IMR-90 (cell line): ENCODE measurements around the gene PSMD12. TPM values are rescaled to one million over a fixed set of nuclear protein-coding genes. Genes with fewer than 3 reads are reported as not detected.

Experiments
- ATAC-seq: fragments of 200-7000 bp; cut with Tn5 transposase; 2 replicates; pipeline ENCODE4 v1.9.1; 2020; ENCODE audit warnings: low read depth, mild to moderate bottlenecking, moderate library complexity
- BruUV-seq: library from RNA; stranded (reverse); fragments of 400-500 nt; replicated peaks from 2 replicates; lab custom pipeline; 2021; lab: Mats Ljungman, UMichigan
- CTCF ChIA-PET: fragments of 300-600 bp; formaldehyde crosslinking; extraction: SDS; loops from one replicate; lab custom pipeline; 2021; ENCODE audit warnings: antibody characterized with exemption; lab: Yijun Ruan, JAX
- POLR2A ChIA-PET: fragments of 300-600 bp; sonication (Branson Sonifier 250); formaldehyde crosslinking; loops from one replicate; lab custom pipeline; 2022; ENCODE audit warnings: antibody characterized with exemption; ENCODE audit not compliant: unreplicated experiment; lab: Charles Lee
- DNase-seq: peaks from one replicate; pipeline ENCODE4 v3.0.0; 2013
- H2AFZ ChIP-seq: replicated peaks from 2 replicates; pipeline ENCODE3; 2013; ENCODE audit warnings: low read length, mild to moderate bottlenecking; ENCODE audit not compliant: poor library complexity
- H2AK5ac ChIP-seq: 2 replicates; pipeline ENCODE4 v1.6.1; 2013; ENCODE audit warnings: low read depth, low read length, inconsistent platforms
- H2AK9ac ChIP-seq: replicated peaks from 2 replicates; pipeline ENCODE3; 2013; ENCODE audit warnings: mild to moderate bottlenecking, low read depth, low read length, moderate library complexity; ENCODE audit not compliant: poor library complexity
- H2BK120ac ChIP-seq: 2 replicates; pipeline ENCODE4 v1.6.1; 2013; ENCODE audit warnings: low read depth, low read length, inconsistent platforms
- H2BK15ac ChIP-seq: 3 replicates; pipeline ENCODE4 v1.6.1; 2013; ENCODE audit warnings: low read depth, low read length, inconsistent platforms
- H2BK20ac ChIP-seq: 2 replicates; pipeline ENCODE4 v1.6.1; 2013; ENCODE audit warnings: low read depth, mild to moderate bottlenecking, inconsistent platforms, low read length, moderate library complexity
- H2BK5ac ChIP-seq: 2 replicates; pipeline ENCODE4 v1.6.1; 2013; ENCODE audit warnings: mild to moderate bottlenecking, low read depth, low read length, inconsistent platforms; ENCODE audit not compliant: poor library complexity, severe bottlenecking
- H3K14ac ChIP-seq: replicated peaks from 2 replicates; pipeline ENCODE4 v1.6.1; 2013; ENCODE audit warnings: low read depth, low read length, inconsistent platforms
- H3K18ac ChIP-seq: 2 replicates; pipeline ENCODE4 v1.6.1; 2013; ENCODE audit warnings: low read depth, low read length, control low read depth
- H3K23ac ChIP-seq: 2 replicates; pipeline ENCODE4 v1.6.1; 2013; ENCODE audit warnings: low read depth, low read length, inconsistent platforms
- H3K27ac ChIP-seq: 2 replicates; pipeline ENCODE4 v1.5.1; 2013; ENCODE audit warnings: mild to moderate bottlenecking, control low read depth, low read length; ENCODE audit not compliant: insufficient read depth
- H3K27me3 ChIP-seq: 2 replicates; pipeline ENCODE4 v1.6.1; 2013; ENCODE audit warnings: low read length; ENCODE audit not compliant: control insufficient read depth, insufficient read depth
- H3K36me3 ChIP-seq: 2 replicates; pipeline ENCODE4 v1.6.1; 2013; ENCODE audit warnings: low read length, mixed read lengths; ENCODE audit not compliant: control insufficient read depth, insufficient read depth
- H3K4ac ChIP-seq: 2 replicates; pipeline ENCODE4 v1.6.1; 2013; ENCODE audit warnings: low read depth, low read length, inconsistent platforms
- H3K4me1 ChIP-seq: 2 replicates; pipeline ENCODE4 v1.6.1; 2013; ENCODE audit warnings: low read length, mixed read lengths; ENCODE audit not compliant: control insufficient read depth, insufficient read depth
- H3K4me2 ChIP-seq: 2 replicates; pipeline ENCODE4 v1.6.1; 2013; ENCODE audit warnings: low read depth, mild to moderate bottlenecking, control low read depth, low read length, moderate library complexity
- H3K4me3 ChIP-seq: 2 replicates; pipeline ENCODE4 v1.5.1; 2013; ENCODE audit warnings: low read depth, mild to moderate bottlenecking, control low read depth, low read length, moderate library complexity; ENCODE audit not compliant: insufficient read depth
- H3K56ac ChIP-seq: 2 replicates; pipeline ENCODE4 v1.6.1; 2013; ENCODE audit warnings: low read length, inconsistent platforms; ENCODE audit not compliant: insufficient read depth; ENCODE audit errors: extremely low read depth
- H3K79me1 ChIP-seq, 2 experiments: 2 replicates each; pipeline ENCODE4 v1.6.1; 2013; ENCODE audit warnings: low read length in 2 of 2, inconsistent platforms in 1 of 2, low read depth in 1 of 2
- H3K9ac ChIP-seq: 2 replicates; pipeline ENCODE4 v1.6.1; 2013; ENCODE audit warnings: low read depth, low read length, control low read depth
- H3K9me1 ChIP-seq: 2 replicates; pipeline ENCODE4 v1.6.1; 2013; ENCODE audit warnings: low read length, inconsistent platforms; ENCODE audit not compliant: insufficient read depth
- H3K9me3 ChIP-seq: 2 replicates; pipeline ENCODE4 v1.6.1; 2013; ENCODE audit warnings: low read length; ENCODE audit not compliant: control insufficient read depth, insufficient read depth
- H4K20me1 ChIP-seq: 2 replicates; pipeline ENCODE4 v1.6.1; 2013; ENCODE audit warnings: low read length, inconsistent platforms; ENCODE audit not compliant: insufficient read depth
- H4K5ac ChIP-seq: 2 replicates; pipeline ENCODE4 v1.6.1; 2013; ENCODE audit warnings: mild to moderate bottlenecking, low read depth, low read length, control low read depth
- H4K8ac ChIP-seq, 2 experiments: 2 replicates each; pipeline ENCODE4 v1.6.1; 2013; ENCODE audit warnings: low read depth in 2 of 2, low read length in 2 of 2, control low read depth in 1 of 2, inconsistent platforms in 1 of 2
- H4K91ac ChIP-seq: 2 replicates; pipeline ENCODE4 v1.6.1; 2013; ENCODE audit warnings: low read depth, low read length, inconsistent platforms; ENCODE audit not compliant: insufficient read depth
- BHLHE40 ChIP-seq: fragments of 150-350 bp; IDR thresholded peaks from 2 replicates; pipeline ENCODE4 v1.6.1; 2016; ENCODE audit warnings: mild to moderate bottlenecking, low read depth, low read length
- CEBPB ChIP-seq: IDR thresholded peaks from 2 replicates; pipeline ENCODE4 v1.6.1; 2012; ENCODE audit warnings: low read depth, low read length, improper control_type of control experiment
- CHD1 ChIP-seq: IDR thresholded peaks from 2 replicates; pipeline ENCODE4 v1.6.1; 2012; ENCODE audit warnings: low read depth, low read length, improper control_type of control experiment
- FOS ChIP-seq: fragments of 150-350 bp; IDR thresholded peaks from 2 replicates; pipeline ENCODE4 v1.6.1; 2016; ENCODE audit warnings: low read depth, low read length
- MAFK ChIP-seq: IDR thresholded peaks from 2 replicates; pipeline ENCODE4 v1.6.1; 2012; ENCODE audit warnings: low read depth, low read length, improper control_type of control experiment
- MAZ ChIP-seq: IDR thresholded peaks from 2 replicates; pipeline ENCODE4 v1.6.1; 2012; ENCODE audit warnings: low read depth, mild to moderate bottlenecking, low read length, improper control_type of control experiment, moderate library complexity, borderline replicate concordance
- MXI1 ChIP-seq: IDR thresholded peaks from 2 replicates; pipeline ENCODE4 v1.6.1; 2012; ENCODE audit warnings: low read depth, mild to moderate bottlenecking, low read length, moderate library complexity, borderline replicate concordance
- POLR2A ChIP-seq: IDR thresholded peaks from 2 replicates; pipeline ENCODE4 v1.6.1; 2012; ENCODE audit warnings: mild to moderate bottlenecking, low read depth, low read length
- RCOR1 ChIP-seq: IDR thresholded peaks from 2 replicates; pipeline ENCODE4 v1.6.1; 2012; ENCODE audit warnings: mild to moderate bottlenecking, low read length, improper control_type of control experiment; ENCODE audit not compliant: insufficient replicate concordance
- SMC3 ChIP-seq: fragments of 150-350 bp; IDR thresholded peaks from 2 replicates; pipeline ENCODE4 v1.6.1; 2016; ENCODE audit warnings: low read depth, mild to moderate bottlenecking, antibody characterized with exemption, low read length, moderate library complexity
- WGBS, 2 experiments: methylation state at CpG; one replicate each; pipeline versions ENCODE4 v1.1.5 to v1.1.7; 2013; ENCODE audit warnings: missing lambda C conversion rate in 2 of 2; ENCODE audit not compliant: insufficient read length in 1 of 2; ENCODE audit errors: extremely low coverage in 2 of 2; 5-methylcytosine and 5-hydroxymethylcytosine counted together
- dilution Hi-C: fragments of 300-500 bp; cut with HindIII; formaldehyde crosslinking; loops from one replicate; pipeline ENCODE4 v1.14.3; 2018; ENCODE audit warnings: low sequenced_read_pairs; ENCODE audit not compliant: unreplicated experiment
- in situ Hi-C: fragments of 300-500 bp; cut with MboI; formaldehyde crosslinking; loops from 3 replicates; pipeline ENCODE4 v1.14.3; 2019; ENCODE audit warnings: low sequenced_read_pairs, inconsistent platforms, mixed read lengths
- intact Hi-C: fragments of 100-400 bp; cut with micrococcal nuclease; formaldehyde crosslinking; loops from 2 replicates; pipeline ENCODE4 v1.10.0; 2022
- polyA plus RNA-seq, 3 experiments: library from polyadenylated mRNA; depleted of rRNA; stranded (reverse); fragments of >200 nt; gene quantifications; 2 replicates each; pipeline ENCODE4 v1.2.3, GENCODE V29; 2012; ENCODE audit warnings: low replicate concordance in 1 of 3
- total RNA-seq: library from RNA; depleted of rRNA; stranded (reverse); fragments of >200 nt; gene quantifications from 2 replicates; pipeline ENCODE4 v1.2.3, GENCODE V29; 2012
- TF ChIP-seq, protein P1 (sequence below): conservative IDR thresholded peaks from 2 replicates; pipeline ENCODE4 v1.5.1; 2012; ENCODE audit warnings: mild to moderate bottlenecking, low read depth, low read length, improper control_type of control experiment

The PSMD12 gene
- total and polyA plus RNA-seq, 2 of the 4 experiments (the other 2 are of a cell fraction) = 17.9 to 39.7 TPM

GRCh38 chr17:67385122-67385988 lies 19.0 kb upstream of the PSMD12 start (continued):
- TF ChIP-seq, protein P1, sequence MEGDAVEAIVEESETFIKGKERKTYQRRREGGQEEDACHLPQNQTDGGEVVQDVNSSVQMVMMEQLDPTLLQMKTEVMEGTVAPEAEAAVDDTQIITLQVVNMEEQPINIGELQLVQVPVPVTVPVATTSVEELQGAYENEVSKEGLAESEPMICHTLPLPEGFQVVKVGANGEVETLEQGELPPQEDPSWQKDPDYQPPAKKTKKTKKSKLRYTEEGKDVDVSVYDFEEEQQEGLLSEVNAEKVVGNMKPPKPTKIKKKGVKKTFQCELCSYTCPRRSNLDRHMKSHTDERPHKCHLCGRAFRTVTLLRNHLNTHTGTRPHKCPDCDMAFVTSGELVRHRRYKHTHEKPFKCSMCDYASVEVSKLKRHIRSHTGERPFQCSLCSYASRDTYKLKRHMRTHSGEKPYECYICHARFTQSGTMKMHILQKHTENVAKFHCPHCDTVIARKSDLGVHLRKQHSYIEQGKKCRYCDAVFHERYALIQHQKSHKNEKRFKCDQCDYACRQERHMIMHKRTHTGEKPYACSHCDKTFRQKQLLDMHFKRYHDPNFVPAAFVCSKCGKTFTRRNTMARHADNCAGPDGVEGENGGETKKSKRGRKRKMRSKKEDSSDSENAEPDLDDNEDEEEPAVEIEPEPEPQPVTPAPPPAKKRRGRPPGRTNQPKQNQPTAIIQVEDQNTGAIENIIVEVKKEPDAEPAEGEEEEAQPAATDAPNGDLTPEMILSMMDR = no peak
- no peak for TF ChIP-seq RCOR1

GRCh38 chr17:67381929-67382257 lies 15.5 kb upstream of the PSMD12 start:
- CTCF ChIA-PET = interaction anchor here (0.8 to 2.4 kb wide), 2 partner anchors 12 to 94 kb away, joined by 4 to 5 read pairs; no protein-coding TSS in a partner anchor
- Histone ChIP-seq H3K56ac (no peak overlapping the region), H2BK20ac (no peak overlapping the region), H3K4me3 (no peak overlapping the region), H3K27me3 (no peaks in the 10 kb centered on the region), H3K36me3 (no peaks in the 10 kb centered on the region), H3K4ac (no peak overlapping the region), H2AK5ac (no peak overlapping the region), H3K9me1 (peaks cover 9% of the 10 kb centered on the region; the same call in 1 of the 2 replicates), H4K8ac (no peak overlapping the region), H3K9me3 (no peaks in the 10 kb centered on the region), H3K79me1 (peaks cover 10 to 25% of the 10 kb centered on the region in 2 experiments), H4K5ac (no peak overlapping the region), H2AK9ac (no peak overlapping the region), H4K20me1 (no peaks in the 10 kb centered on the region), H2BK15ac (no peak overlapping the region), H3K4me2 (no peak overlapping the region), H3K9ac (no peak overlapping the region), H2AFZ (no peak overlapping the region), H3K18ac (no peak overlapping the region), H2BK120ac (no peak overlapping the region), H3K14ac (no peak overlapping the region), H3K4me1 (peaks cover 2% of the 10 kb centered on the region; the same call in 1 of the 2 replicates), H4K91ac (no peak overlapping the region), H3K23ac (no peak overlapping the region), H2BK5ac (no peak overlapping the region), H3K27ac (no peak overlapping the region)
- POLR2A ChIA-PET = no interaction called here
- dilution Hi-C loops (no loop called here), in situ Hi-C loops (loop anchor here (10.0 kb wide), 1 partner anchor 223 kb away; no protein-coding TSS in a partner anchor), intact Hi-C loops (no loop called here)
- ATAC-seq = no peak
- DNase-seq = no peak
- BruUV-seq = no TSS peak
- WGBS, 2 experiments = no CpG with 5 or more reads among the region's 1 CpG
- no peak for TF ChIP-seq CHD1
- no peak for TF ChIP-seq BHLHE40
- TF ChIP-seq, protein P1 = no peak
- no peak for TF ChIP-seq MAZ
- no peak for TF ChIP-seq FOS
- TF ChIP-seq MAFK = no peak
- no peak for TF ChIP-seq POLR2A
- TF ChIP-seq MXI1 = no peak
- TF ChIP-seq CEBPB = no peak
- no peak for TF ChIP-seq SMC3
